AG09309 (cell line): ENCODE data around the gene ZNF467.

Experiments
- DNase-seq: peaks from one replicate; pipeline ENCODE4 v3.0.0-alpha.2; 2010; ENCODE audit warnings: low read depth
- H3K4me3 ChIP-seq: 2 replicates; pipeline ENCODE4 v1.5.1; 2011; ENCODE audit warnings: mild to moderate bottlenecking, low read depth, low read length, moderate library complexity; ENCODE audit not compliant: control insufficient read depth
- CTCF ChIP-seq: IDR thresholded peaks from 2 replicates; pipeline ENCODE4 v1.5.1; 2011; ENCODE audit warnings: mild to moderate bottlenecking, low read depth, low read length, inconsistent platforms; ENCODE audit not compliant: insufficient read depth, control insufficient read depth; ENCODE audit errors: missing control alignments

ZNF467 gene

DNA sequence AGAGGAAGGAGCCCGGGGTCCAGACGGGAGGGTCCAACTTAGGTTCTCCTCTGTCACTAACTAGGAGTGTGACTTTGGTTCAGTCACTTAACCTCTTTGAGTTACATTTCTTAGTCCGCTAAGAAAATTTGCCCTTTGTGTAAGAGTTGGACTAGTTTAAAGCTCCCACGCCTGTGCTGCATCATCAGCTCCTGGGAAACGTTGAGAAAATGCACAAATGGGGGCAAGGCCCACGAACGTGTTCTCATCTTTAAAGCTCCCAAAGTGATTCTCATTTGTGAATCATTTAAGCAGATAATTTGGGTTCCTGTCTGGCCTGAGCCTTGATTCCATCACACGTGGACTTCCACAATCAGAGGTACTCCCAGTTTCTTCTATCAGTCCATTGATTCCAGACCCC is 6.3 kb downstream of the ZNF467 start:
- DNase-seq, result no peak
- TF ChIP-seq CTCF, result no peak
- H3K4me3 ChIP-seq, result no peak overlapping the region

DNA sequence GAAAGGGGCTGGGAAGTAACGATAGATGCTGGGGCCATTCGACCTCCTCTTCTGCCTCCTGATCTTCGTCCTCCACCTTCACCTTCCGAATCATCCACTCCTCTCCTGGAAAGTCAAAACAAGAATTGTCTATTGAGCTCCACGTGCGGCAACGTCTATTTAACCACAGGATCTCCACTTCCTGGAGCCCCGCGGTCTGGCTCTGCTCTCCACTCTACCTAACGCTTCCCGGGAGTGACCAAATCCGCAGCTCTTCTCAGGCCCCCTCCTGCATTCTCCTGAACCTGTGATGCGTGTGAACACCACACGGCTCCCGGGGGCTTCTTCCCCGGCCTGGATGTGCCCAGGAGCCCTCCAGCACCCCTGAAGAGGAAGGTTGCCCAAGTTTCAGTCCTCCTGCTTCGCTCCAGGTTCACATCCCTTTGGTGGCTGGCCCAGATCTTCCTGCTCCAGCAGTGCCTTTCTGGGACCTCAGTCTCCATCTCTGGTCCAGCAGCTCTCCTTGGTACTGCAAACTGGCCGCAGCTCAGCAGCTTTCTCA is 7.2 kb downstream of the ZNF467 start:
- DNase-seq, result no peak
- H3K4me3 ChIP-seq, result no peak overlapping the region
- TF ChIP-seq CTCF, result no peak

DNA sequence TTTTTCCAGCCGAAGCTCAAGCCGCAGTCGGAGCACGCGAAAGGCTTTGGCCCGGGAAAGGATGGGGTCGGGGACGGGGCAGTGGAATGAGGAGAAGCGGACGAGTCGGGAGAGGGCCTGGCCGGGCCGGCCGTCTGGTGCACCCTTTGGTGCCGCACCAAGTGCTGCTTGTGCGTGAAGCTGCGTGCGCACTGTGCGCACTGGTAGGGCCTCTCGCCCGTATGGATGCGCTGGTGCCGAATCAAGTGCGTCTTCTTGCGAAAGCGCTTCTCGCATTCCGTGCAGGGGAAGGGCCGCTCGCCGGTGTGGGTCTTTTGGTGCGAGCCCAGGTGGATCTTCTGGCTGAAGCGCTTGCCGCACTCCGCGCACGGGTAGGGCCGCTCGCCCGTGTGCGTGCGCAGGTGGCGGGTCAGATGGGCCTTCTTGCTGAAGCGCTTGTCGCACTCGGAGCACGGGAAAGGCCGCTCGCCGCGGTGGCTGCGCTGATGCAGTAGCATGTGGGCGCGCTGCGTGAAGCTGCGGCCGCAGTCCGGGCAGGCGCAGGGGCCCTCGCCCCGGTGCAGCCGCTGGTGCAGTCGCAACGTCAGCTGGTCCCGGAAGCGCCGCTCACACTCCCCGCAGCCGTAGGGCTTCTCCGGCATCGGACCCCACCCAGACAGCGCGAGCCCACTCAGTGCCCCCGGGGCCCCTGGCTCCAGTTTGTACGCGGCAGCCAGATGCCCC is 7.8 kb downstream of the ZNF467 start:
- TF ChIP-seq CTCF, result no peak
- H3K4me3 ChIP-seq, result no peak overlapping the region
- no peak for DNase-seq

- no peak for DNase-seq
- no peak overlapping the region for H3K4me3 ChIP-seq
Observed at GRCh38 chr7:149764481-149765398, 8.6 kb downstream of the ZNF467 start.

GRCh38 chr7:149763563-149764240 is 9.7 kb downstream of the ZNF467 start:
- no peak for TF ChIP-seq CTCF
- H3K4me3 ChIP-seq, result no peak overlapping the region
- DNase-seq, result no peak

More at GRCh38 chr7:149764481-149765398, 8.6 kb downstream of the ZNF467 start:
- TF ChIP-seq CTCF, result no peak

GRCh38 chr7:149762610-149763009 is 10.8 kb downstream of the ZNF467 start:
- no peak overlapping the region for H3K4me3 ChIP-seq
- TF ChIP-seq CTCF, result no peak
- DNase-seq, result no peak
